ENCODE results near the gene ACSBG1.

ACSBG1 gene

GRCh38 chr15:78129077-78129750, 105.2 kb downstream of the ACSBG1 start:
- DNase-seq: no peak

- no peak for DNase-seq
Measured at GRCh38 chr15:78127882-78128281, 106.5 kb downstream of the ACSBG1 start.

GRCh38 chr15:78125267-78125666, 109.1 kb downstream of the ACSBG1 start:
- DNase-seq: no peak

GRCh38 chr15:78120523-78120922, 113.8 kb downstream of the ACSBG1 start:
- no peak for DNase-seq

Measured in T-helper 2 cell (primary cell).